HG02840 (cell line): Measurements from ENCODE around the gene TAF11L2.
"Not testable (repeated sequence)": the region's sequence is repeated elsewhere in the genome, so short reads cannot be mapped to it uniquely, and the experiment has no call there.

ENCODE experiments used
- ATAC-seq: cut with Tn5 transposase; IDR thresholded peaks from one replicate; pipeline ENCODE4 v1.9.1; 2021; ENCODE audit warnings: mild to moderate bottlenecking, moderate library complexity, moderate number of reproducible peaks; ENCODE audit not compliant: unreplicated experiment, low FRiP score

TAF11L2 gene

GRCh38 chr5:17524935-17525334 lies 26.9 kb downstream of the TAF11L2 start, which contains the start of gene TAF11L5:
Gene TAF11L5, plus strand, starts transcription at chr5:17525235.
- ATAC-seq = not testable (repeated sequence)

GRCh38 chr5:17526504-17526903 lies 28.5 kb downstream of the TAF11L2 start:
- not testable (repeated sequence) for ATAC-seq

- not testable (repeated sequence) for ATAC-seq
These were observed 30.3 kb downstream of the TAF11L2 start, which contains the start of gene TAF11L6 for GRCh38 chr5:17528369-17528768. Gene TAF11L6, plus strand, starts transcription at chr5:17528669.
